GM21515 (cell line): ENCODE measurements around the gene GSAP.
"Not testable (repeated sequence)": the region's sequence is repeated elsewhere in the genome, so short reads cannot be mapped to it uniquely, and the experiment has no call there.

Experiments
- ATAC-seq: cut with Tn5 transposase; IDR thresholded peaks from one replicate; pipeline ENCODE4 v1.9.1; 2021; ENCODE audit not compliant: unreplicated experiment

The GSAP gene

DNA sequence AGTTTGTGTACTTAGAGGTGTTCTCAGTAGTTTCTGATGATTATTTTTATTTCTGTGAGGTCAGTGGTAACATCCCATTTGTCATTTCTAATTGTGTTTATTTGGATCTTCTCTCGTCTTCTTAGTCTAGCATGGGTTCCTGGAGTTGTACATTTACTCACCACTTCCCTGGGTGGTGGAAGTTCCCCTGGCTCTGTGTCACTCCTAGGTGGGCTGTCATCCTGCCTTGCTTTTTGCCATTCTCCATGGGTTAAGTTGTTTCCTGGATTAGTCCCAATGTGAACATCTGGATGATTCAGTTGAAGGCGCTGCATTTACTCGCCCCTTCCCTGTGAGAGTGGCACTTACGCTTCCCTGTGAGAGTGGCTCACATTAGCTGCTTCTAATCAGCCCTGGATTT, 48.2 kb downstream of the GSAP start:
- no peak for ATAC-seq

DNA sequence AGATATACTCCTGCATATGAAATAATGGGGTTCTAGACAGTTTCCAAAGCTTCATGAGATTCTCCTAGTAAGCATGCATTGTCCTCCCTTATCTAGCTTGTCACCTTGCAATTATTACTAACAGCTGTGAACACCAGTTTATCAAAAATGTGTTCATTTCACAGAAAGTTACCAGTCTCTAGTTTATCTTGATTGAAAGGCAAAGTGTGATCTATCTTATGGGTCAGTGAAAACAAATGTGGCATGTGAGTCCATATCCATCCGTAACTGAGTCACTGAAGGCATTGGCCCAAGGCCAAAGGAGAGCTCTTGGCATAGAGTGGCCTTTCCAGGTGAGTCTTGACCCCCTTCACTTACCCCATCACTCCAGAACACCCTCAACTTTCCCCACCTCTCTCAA, 53.2 kb downstream of the GSAP start:
- ATAC-seq: no peak

GRCh38 chr7:77360969-77361368, 55.2 kb downstream of the GSAP start:
- ATAC-seq: no peak

GRCh38 chr7:77360104-77360503, 56.0 kb downstream of the GSAP start:
- ATAC-seq: no peak

DNA sequence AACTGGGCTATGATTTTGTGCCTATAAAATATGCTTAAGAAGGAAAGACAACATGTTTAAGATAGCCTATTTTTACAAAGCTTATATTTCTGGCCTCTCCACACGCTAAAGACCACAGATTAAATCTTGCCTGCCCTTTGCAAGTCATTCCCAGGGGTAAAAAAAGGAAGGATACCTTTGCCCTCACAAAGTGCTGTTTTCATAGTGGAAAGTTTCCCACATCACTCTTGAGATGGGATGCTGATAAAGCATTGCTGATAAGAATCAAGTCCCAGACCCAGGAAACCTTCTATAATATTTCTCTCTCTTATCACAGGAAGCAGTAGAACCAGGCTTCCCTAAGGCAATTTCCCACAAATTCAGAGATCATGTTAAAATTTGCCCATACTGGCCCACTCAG, 56.5 kb downstream of the GSAP start:
- ATAC-seq: no peak

DNA sequence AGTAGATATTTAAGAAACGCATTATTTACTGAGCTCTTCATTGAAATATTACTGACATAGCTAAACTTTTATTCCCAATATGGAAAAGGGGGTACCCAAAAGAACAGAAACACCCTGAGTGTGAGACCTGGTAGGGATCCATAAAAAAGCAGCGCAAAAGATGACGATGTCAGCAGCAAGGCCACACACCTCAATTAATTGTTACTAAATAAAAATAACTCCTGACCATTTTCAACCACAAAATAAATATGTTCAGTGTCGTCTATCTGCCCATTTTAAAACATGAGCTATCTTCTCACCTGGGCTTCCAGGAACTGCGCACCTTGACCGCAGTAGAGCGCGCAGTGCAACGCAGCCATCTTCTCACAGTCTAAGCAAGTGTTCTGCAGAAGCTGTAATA, 61.2 kb downstream of the GSAP start:
- no peak for ATAC-seq

DNA sequence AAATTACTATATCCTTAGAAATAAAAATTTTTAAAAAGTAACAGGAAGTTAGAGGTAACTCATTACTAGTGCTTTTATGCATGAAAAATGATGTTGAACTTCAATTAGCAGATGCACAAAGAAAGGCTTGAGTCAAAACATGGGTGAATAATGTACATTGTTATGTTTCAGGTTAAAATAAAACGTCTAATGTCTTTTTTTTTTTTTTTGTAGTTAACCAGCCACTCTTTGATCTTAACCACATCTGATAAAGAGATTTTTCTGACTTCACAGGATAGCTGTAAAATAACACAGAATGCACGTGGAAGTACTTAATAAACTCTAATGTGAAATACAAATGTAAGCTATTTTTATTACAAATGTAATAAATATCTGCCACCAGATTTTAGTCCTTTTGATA, 61.7 kb downstream of the GSAP start:
- ATAC-seq: no peak

DNA sequence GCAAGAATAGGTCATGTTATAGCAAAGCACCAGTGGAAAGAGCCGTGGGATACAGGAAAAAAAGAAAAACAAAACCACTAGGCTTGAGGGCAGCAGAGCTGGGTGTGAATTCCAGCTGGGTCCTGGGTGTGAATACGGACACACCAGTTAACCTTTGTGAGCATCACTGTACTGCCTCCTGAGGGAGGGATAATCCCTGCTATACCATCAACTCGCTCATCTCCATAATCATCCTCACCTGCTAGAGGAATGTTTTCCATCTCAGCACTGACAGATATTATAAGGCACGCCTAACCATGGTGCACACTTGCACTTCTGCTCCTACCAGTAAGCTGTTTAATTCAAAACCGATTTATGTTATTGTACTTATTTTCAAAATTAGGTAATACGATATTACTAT, 62.2 kb downstream of the GSAP start:
- no peak for ATAC-seq

DNA sequence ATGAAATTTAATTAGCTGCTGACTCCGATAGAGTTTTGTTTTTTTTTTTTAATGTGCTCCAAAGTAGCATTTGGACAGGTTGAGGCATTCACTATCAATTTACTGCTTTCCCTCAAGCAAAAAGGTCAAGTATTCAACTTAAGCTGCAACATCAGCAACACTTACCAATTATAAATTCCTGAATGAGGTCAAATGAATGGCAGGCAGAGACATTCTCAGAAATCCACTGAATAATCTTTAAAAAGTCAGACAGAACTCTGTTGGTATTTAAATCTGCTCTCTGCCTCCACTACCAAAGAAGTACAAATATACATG, 62.8 kb downstream of the GSAP start:
- no peak for ATAC-seq

GRCh38 chr7:77352665-77353406, 63.3 kb downstream of the GSAP start:
- no peak for ATAC-seq

DNA sequence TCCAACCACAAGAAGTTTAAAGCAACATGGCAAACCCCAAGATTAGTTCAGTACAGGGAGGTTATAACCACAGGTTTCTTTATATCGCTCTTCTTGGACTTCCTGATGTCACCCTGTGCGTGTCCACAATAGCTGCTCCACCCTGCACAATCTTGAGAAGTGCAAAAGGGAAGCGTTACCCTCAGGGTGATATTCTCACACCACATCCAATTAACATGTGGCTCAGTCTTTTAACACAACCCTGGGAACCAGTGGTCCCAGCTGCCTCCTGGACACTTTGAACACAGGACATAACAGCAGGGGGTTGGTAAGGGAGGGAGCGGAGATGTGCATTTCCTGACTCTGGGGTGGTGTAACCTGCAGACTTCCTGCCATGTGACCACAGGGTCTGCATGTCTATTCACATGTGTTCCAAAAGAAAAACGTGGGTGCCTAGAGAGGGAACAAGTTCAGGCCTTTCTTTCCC, 64.6 kb downstream of the GSAP start:
- ATAC-seq: peak; percentile 94

GRCh38 chr7:77349141-77349540, 67.0 kb downstream of the GSAP start:
- ATAC-seq: no peak

- ATAC-seq: no peak
These were observed 67.8 kb downstream of the GSAP start for GRCh38 chr7:77348371-77348813.

DNA sequence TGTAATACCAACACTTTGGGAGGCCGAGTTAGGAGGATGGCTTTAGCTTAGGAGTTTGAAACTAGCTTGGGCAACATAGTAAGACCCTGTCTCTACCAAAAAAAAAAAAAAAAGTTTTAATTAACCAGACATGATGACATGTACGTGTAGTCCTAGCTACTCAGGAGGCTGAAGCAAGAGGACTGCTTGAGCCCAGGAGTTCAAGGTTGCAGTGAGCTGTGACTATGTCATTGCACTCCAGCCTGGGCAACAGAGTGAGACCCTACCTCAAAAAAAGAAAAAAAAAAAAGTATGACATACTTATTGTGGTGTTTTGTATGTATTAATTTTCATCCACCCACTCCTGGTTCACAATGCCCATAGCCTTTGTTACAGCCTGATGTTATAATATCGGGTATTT, 69.7 kb downstream of the GSAP start:
- no peak for ATAC-seq

DNA sequence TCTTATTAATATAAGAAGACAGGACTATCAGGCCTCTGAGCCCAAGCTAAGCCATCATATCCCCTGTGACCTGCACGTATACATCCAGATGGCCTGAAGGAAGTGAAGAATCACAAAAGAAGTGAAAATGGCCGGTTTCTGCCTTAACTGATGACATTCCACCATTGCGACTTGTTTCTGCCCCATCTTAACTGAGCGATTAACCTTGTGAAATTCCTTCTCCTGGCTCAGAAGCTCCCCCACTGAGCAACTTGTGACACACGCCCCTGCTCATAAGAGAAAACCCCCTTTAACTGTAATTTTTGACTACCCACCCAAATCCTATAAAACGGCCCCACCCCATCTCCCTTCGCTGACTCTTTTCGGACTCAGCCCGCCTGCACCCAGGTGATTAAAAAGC, 70.7 kb downstream of the GSAP start:
- not testable (repeated sequence) for ATAC-seq

- ATAC-seq: no peak
These were observed 76.4 kb downstream of the GSAP start for GRCh38 chr7:77339726-77340125.

DNA sequence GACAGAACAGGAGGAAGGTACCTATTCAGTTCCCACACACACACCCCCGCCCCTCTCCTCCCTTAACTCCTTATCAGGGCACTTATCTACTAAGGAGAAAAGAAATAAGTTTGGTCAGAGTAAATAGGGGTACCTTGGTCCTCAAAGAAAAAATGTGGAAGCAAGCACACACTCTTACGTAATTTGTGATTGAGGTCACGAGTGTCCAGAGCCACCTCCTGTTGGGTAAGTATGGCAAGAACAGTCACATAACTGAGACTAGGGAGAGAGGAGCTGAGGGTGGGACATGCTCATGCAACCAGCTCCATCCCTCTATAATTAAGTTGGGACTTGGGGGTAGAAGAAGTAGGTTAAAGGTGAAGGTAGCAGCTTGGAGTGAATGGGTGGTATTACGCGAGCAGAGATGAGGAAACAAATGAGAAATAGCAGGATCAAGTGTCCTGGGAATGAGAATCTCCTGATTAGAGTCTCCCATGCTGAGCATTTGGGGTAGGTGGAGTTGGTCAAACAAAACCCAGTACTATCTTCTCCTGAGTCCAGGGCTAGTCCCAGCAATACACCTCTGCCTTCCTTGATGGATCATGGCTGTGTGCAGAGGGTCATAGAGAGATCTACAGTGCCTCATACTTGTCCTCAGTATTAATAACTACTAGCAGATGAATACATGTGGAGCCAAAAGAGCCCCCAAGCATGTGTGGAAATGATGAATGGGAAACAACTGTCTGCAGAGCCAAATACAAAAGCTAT, 77.1 kb downstream of the GSAP start:
- no peak for ATAC-seq

DNA sequence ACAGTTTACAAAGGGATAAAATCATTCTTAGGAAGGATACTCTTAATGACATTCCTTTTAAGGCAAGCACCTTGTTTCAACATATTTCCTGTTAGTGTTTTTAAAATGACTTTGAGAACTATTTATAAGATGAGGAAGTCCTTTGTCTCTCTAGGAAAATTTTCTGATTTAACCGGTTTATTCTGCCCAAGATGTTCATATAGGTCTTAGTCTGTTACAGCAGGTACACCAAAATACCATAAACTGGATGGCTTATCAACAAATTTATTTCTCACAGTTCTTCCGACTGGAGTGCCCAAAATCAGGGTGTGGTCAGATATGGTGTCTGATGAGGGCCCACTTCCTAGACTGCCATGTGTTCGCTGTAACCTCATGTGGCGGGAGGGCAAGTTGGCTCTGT, 77.9 kb downstream of the GSAP start:
- no peak for ATAC-seq

DNA sequence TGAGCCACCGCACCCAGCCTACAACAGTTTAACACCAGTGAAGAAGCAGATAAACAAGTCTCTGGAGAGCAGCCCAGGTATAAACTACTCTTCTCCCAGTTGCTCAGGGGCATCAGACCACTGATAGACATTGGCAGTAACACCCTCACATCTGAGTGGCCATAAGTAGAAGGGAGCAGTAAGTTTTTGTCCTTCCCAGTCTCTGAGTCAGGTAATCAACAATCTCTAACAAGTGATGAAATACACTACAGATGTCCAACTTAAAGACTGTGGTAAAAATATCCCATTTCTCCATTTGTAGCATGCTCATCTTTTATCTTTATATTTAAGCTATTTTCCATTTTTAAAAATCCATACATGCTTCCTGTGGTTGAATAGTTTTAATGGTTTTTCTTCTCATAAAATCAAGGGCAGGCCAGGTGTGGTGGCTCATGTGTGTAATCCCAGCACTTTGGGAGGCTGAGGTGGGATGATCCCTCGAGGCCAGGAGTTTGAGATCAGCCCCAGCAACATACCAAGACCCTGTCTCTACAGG, 78.6 kb downstream of the GSAP start:
- ATAC-seq: no peak

DNA sequence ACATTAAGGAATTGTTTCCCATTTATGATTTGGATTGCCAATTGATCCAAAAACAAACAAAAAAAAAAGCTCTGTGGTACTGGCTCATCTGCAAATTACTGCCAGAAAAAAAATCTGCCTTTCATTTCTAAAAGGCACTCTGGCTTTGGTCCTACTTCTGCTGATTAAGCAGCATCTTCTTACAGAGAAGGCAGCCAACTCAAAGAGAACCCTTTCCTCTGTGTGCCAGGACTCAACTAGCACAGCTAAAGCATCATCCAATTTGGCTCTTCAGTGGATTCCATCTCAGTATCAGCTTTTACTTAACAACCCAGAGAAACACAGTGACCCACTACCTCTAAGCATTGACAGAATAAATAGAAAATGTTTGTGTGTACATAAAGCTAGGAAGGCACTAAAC, 80.6 kb downstream of the GSAP start:
- ATAC-seq: no peak

- not testable (repeated sequence) for ATAC-seq
These were observed 82.1 kb downstream of the GSAP start for GRCh38 chr7:77334039-77334438.

- ATAC-seq: peak; percentile 58
These were observed 84.0 kb downstream of the GSAP start for GRCh38 chr7:77331938-77332695.
